NCI-H1092 treated with DMSO at 0.1 percent for 48 hours (cell line): ENCODE data around the gene CNNM4.
A peak's percentile ranks its signal among the peaks of the same experiment; 100 is the strongest.

Source experiments
- DNase-seq: peaks from one replicate; lab custom pipeline; 2025; lab: John Stamatoyannopoulos, UW

The CNNM4 gene

GRCh38 chr2:96760036-96760985, at the start of gene CNNM4:
TSS of gene CNNM4 (plus strand) at chr2:96760902. CDS start at chr2:96761000, 98 bp downstream.
- DNase-seq, result peak; percentile 85

GRCh38 chr2:96710985-96711384, 49.7 kb upstream of the CNNM4 start:
- no peak for DNase-seq

- no peak for DNase-seq
Measured at GRCh38 chr2:96715658-96716057, 45.0 kb upstream of the CNNM4 start.

- no peak for DNase-seq
Measured at GRCh38 chr2:96716388-96716787, 44.3 kb upstream of the CNNM4 start.

- no peak for DNase-seq
Measured at GRCh38 chr2:96726131-96726530, 34.6 kb upstream of the CNNM4 start.

- DNase-seq, result no peak
Measured at GRCh38 chr2:96727431-96727830, 33.3 kb upstream of the CNNM4 start.

GRCh38 chr2:96729748-96730147, 31.0 kb upstream of the CNNM4 start:
- DNase-seq, result no peak

GRCh38 chr2:96730212-96730611, 30.5 kb upstream of the CNNM4 start:
- no peak for DNase-seq

- no peak for DNase-seq
Measured at GRCh38 chr2:96733931-96734330, 26.8 kb upstream of the CNNM4 start.

GRCh38 chr2:96734880-96735583, 25.7 kb upstream of the CNNM4 start:
- no peak for DNase-seq

- no peak for DNase-seq
Measured at GRCh38 chr2:96737251-96737650, 23.5 kb upstream of the CNNM4 start.

- no peak for DNase-seq
Measured at GRCh38 chr2:96737831-96738230, 22.9 kb upstream of the CNNM4 start.

- DNase-seq, result peak; percentile 21
Measured at GRCh38 chr2:96739076-96739632, 21.5 kb upstream of the CNNM4 start.

GRCh38 chr2:96739633-96740428, 20.9 kb upstream of the CNNM4 start, which contains the start of gene LMAN2L:
TSS of gene LMAN2L (minus strand) at chr2:96740064. CDS start at chr2:96740040, 24 bp downstream.
- peak; percentile 93 for DNase-seq

GRCh38 chr2:96747061-96747617, 13.6 kb upstream of the CNNM4 start:
- no peak for DNase-seq

- no peak for DNase-seq
Measured at GRCh38 chr2:96751800-96752199, 8.9 kb upstream of the CNNM4 start.

GRCh38 chr2:96753661-96754282, 6.9 kb upstream of the CNNM4 start:
- no peak for DNase-seq

- no peak for DNase-seq
Measured at GRCh38 chr2:96754317-96754716, 6.4 kb upstream of the CNNM4 start.

- DNase-seq, result no peak
Measured at GRCh38 chr2:96756788-96757476, 3.8 kb upstream of the CNNM4 start.

GRCh38 chr2:96757477-96757860, 3.2 kb upstream of the CNNM4 start:
- no peak for DNase-seq
